K562 (cell line): ENCODE measurements around the gene GPD2. TPM values are rescaled to one million over a fixed set of nuclear protein-coding genes. Genes with fewer than 3 reads are reported as not detected.

Experiments
- COPS2 ChIP-seq: fragments of 450-650 bp; conservative IDR thresholded peaks from 2 replicates; pipeline ENCODE4 v1.6.1; 2016; ENCODE audit warnings: mild to moderate bottlenecking, moderate library complexity
- DEAF1 ChIP-seq: fragments of 450-650 bp; formaldehyde crosslinking; IDR thresholded peaks from 2 replicates; pipeline ENCODE4 v1.4.0; 2020; ENCODE audit warnings: mild to moderate bottlenecking, moderate library complexity
- DPF2 ChIP-seq: fragments of 450-650 bp; IDR thresholded peaks from 2 replicates; pipeline ENCODE4 v1.6.1; 2016
- ERF ChIP-seq: fragments of 450-650 bp; formaldehyde crosslinking; IDR thresholded peaks from 2 replicates; pipeline ENCODE4 v1.4.0; 2020; ENCODE audit warnings: mild to moderate bottlenecking, mixed read lengths
- FOSL1 ChIP-seq: fragments of 200-800 bp; sonication (Bioruptor generic); conservative IDR thresholded peaks from 2 replicates; pipeline ENCODE4 v1.6.1; 2016; ENCODE audit warnings: missing genetic modification characterization, missing compliant biosample characterization
- FOXJ2 ChIP-seq: fragments of 200-800 bp; sonication (Bioruptor generic); IDR thresholded peaks from 2 replicates; pipeline ENCODE4 v1.6.1; 2016; ENCODE audit warnings: missing genetic modification characterization, missing compliant biosample characterization
- HNRNPH1 ChIP-seq: fragments of 200-400 bp; formaldehyde crosslinking; optimal IDR thresholded peaks from 2 replicates; pipeline ENCODE3; 2017; ENCODE audit warnings: low read depth, mild to moderate bottlenecking, low read length, moderate library complexity
- JUNB ChIP-seq: fragments of 450-650 bp; formaldehyde crosslinking; conservative IDR thresholded peaks from 2 replicates; pipeline ENCODE4 v1.4.0; 2020; ENCODE audit warnings: mild to moderate bottlenecking
- JUND ChIP-seq, 2 experiments: IDR thresholded peaks; 2 replicates in 1 of 2; 3 replicates in 1 of 2; pipeline ENCODE4 v1.6.1; 2011; ENCODE audit warnings: borderline replicate concordance in 2 of 2, low read depth in 2 of 2, low read length in 2 of 2, improper control_type of control experiment in 1 of 2, missing biosample characterization in 1 of 2, missing genetic modification characterization in 1 of 2, missing genetic modification reagents in 1 of 2
- L3MBTL2 ChIP-seq: fragments of 450-650 bp; IDR thresholded peaks from 2 replicates; pipeline ENCODE4 v1.6.1; 2016; ENCODE audit warnings: mild to moderate bottlenecking, moderate library complexity
- MIER1 ChIP-seq: fragments of 450-650 bp; IDR thresholded peaks from 2 replicates; pipeline ENCODE4 v1.6.1; 2016; ENCODE audit warnings: antibody characterized with exemption, mild to moderate bottlenecking, low read depth
- MITF ChIP-seq: IDR thresholded peaks from 2 replicates; pipeline ENCODE4 v1.6.1; 2014; ENCODE audit warnings: antibody characterized with exemption
- MNT ChIP-seq, 2 experiments: fragments of 450-650 bp; conservative IDR thresholded peaks; 2 replicates each; pipeline ENCODE4 v1.6.1; 2017; ENCODE audit warnings: mild to moderate bottlenecking in 2 of 2, moderate library complexity in 2 of 2
- MTA3 ChIP-seq: fragments of 450-650 bp; formaldehyde crosslinking; IDR thresholded peaks from 2 replicates; pipeline ENCODE4 v1.6.1; 2017; ENCODE audit warnings: mild to moderate bottlenecking, borderline replicate concordance
- NBN ChIP-seq: fragments of 450-650 bp; IDR thresholded peaks from 2 replicates; pipeline ENCODE4 v1.6.1; 2016; ENCODE audit warnings: low read depth, mild to moderate bottlenecking
- NCOA1 ChIP-seq: fragments of 450-650 bp; IDR thresholded peaks from 2 replicates; pipeline ENCODE4 v1.6.1; 2016; ENCODE audit warnings: low read depth
- NFIC ChIP-seq: fragments of 450-650 bp; IDR thresholded peaks from 2 replicates; pipeline ENCODE4 v1.6.1; 2017; ENCODE audit warnings: mild to moderate bottlenecking, inconsistent platforms
- POLR2G ChIP-seq: fragments of 200-400 bp; formaldehyde crosslinking; IDR thresholded peaks from 2 replicates; pipeline ENCODE4 v1.6.1; 2017; ENCODE audit warnings: low read depth, mild to moderate bottlenecking, antibody characterized with exemption, low read length, moderate library complexity
- PYGO2 ChIP-seq: fragments of 450-650 bp; IDR thresholded peaks from 2 replicates; pipeline ENCODE4 v1.6.1; 2016; ENCODE audit warnings: mild to moderate bottlenecking, missing genetic modification characterization, moderate library complexity, missing compliant biosample characterization
- RBFOX2 ChIP-seq: fragments of 200-400 bp; formaldehyde crosslinking; IDR thresholded peaks from 2 replicates; pipeline ENCODE4 v1.6.1; 2017; ENCODE audit warnings: low read depth, mild to moderate bottlenecking, low read length, moderate library complexity
- RBM22 ChIP-seq: fragments of 200-400 bp; formaldehyde crosslinking; IDR thresholded peaks from 2 replicates; pipeline ENCODE4 v1.6.1; 2018; ENCODE audit warnings: low read length, low read depth; ENCODE audit not compliant: poor library complexity, severe bottlenecking
- RNF2 ChIP-seq: sonication (generic); IDR thresholded peaks from 2 replicates; pipeline ENCODE4 v1.6.1; 2016
- SMARCB1 ChIP-seq: IDR thresholded peaks from 2 replicates; pipeline ENCODE4 v1.6.1; 2011; ENCODE audit warnings: improper control_type of control experiment, low read depth; ENCODE audit not compliant: insufficient read length
- ZFP1 ChIP-seq: fragments of 450-650 bp; formaldehyde crosslinking; IDR thresholded peaks from 2 replicates; pipeline ENCODE4 v1.4.0; 2020; ENCODE audit warnings: mild to moderate bottlenecking, mixed read lengths
- ZNF23 ChIP-seq: fragments of 250-450 bp; sonication (Bioruptor Pico); IDR thresholded peaks from 2 replicates; pipeline ENCODE4 v1.4.0; 2020; ENCODE audit warnings: mild to moderate bottlenecking
- ZNF695 ChIP-seq: fragments of 450-650 bp; formaldehyde crosslinking; IDR thresholded peaks from 2 replicates; pipeline ENCODE4 v1.4.0; 2020; ENCODE audit warnings: mild to moderate bottlenecking, moderate library complexity
- polyA plus RNA-seq, 8 experiments: library from polyadenylated mRNA; depleted of rRNA in 4 of 8; stranded (reverse) in 5 of 8; unstranded in 3 of 8; fragments of >200 nt; fragmentation: Nextera tagmentation in 2 of 8; fragmentation: Illumina TruSeq in 1 of 8; extraction: Ambion mirVana in 2 of 8; extraction: Trizol in 1 of 8; gene quantifications; 2 replicates each; pipeline versions ENCODE4 v1.2.1 to v1.2.3, GENCODE V29; 2011 to 2014; ENCODE audit warnings: inconsistent platforms in 1 of 8, missing spikeins in 1 of 8
- total RNA-seq, 7 experiments: library from RNA; depleted of rRNA in 6 of 7; stranded (reverse); fragments of >200 nt in 6 of 7; fragmentation: Illumina TruSeq in 2 of 7; extraction: Trizol in 2 of 7; gene quantifications; 2 replicates each; pipeline versions ENCODE4 v1.2.1 to v1.2.3, GENCODE V29; 2011 to 2021; ENCODE audit warnings: low replicate concordance in 1 of 7

Gene GPD2
- total and polyA plus RNA-seq, 9 of the 15 experiments (the other 6 are each of a cell fraction or from before 2014, with no cell fraction given): 5.2 to 39.2 (median 19.0) TPM

- TF ChIP-seq ZNF695 (CRISPR knock-in tag): 0 out of 2 replicates have a peak, but pooled peaks have one; percentile 11
- no peak for TF ChIP-seq HNRNPH1
- TF ChIP-seq NBN: no peak
- TF ChIP-seq MNT (conservative IDR thresholded peaks at IDR 0.05): peak; percentile 54 to 60
- no peak for TF ChIP-seq MIER1
- TF ChIP-seq COPS2: no peak
- TF ChIP-seq JUNB (CRISPR knock-in tag): no peak; the same call in 1 of the 2 replicates
- no peak for TF ChIP-seq NCOA1
- peak; percentile 36; the same call in 1 of the 2 replicates for TF ChIP-seq ERF (CRISPR knock-in tag)
- no peak for TF ChIP-seq SMARCB1
- no peak for TF ChIP-seq DEAF1
- no peak for TF ChIP-seq JUND (IDR thresholded peaks at IDR 0.05; ENCODE audit: borderline replicate concordance, low read depth, low read length)
- TF ChIP-seq JUND (tag; IDR thresholded peaks at IDR 0.05; ENCODE audit: borderline replicate concordance, low read depth, low read length): peak; percentile 46; the same call in 1 of the 3 replicates
- peak; percentile 94 for TF ChIP-seq L3MBTL2
- TF ChIP-seq RBM22: no peak
- TF ChIP-seq FOSL1 (tag): peak; percentile 38; the same call in 1 of the 2 replicates
- TF ChIP-seq ZNF23 (CRISPR knock-in tag): no peak
- TF ChIP-seq POLR2G: peak; percentile 74
- TF ChIP-seq ZFP1 (CRISPR knock-in tag): no peak
- TF ChIP-seq RNF2: no peak
- peak; percentile 36; the same call in 1 of the 2 replicates for TF ChIP-seq FOXJ2 (tag)
- TF ChIP-seq NFIC: no peak
- peak; percentile 73 for TF ChIP-seq RBFOX2
- peak; percentile 49; the same call in 1 of the 2 replicates for TF ChIP-seq MTA3
- TF ChIP-seq MITF: 0 out of 2 replicates have a peak, but pooled peaks have one; percentile 40
- peak; percentile 34; the same call in 1 of the 2 replicates for TF ChIP-seq DPF2
- no peak for TF ChIP-seq PYGO2 (tag)
These were observed 36.1 kb upstream of the GPD2 start (continued) for GRCh38 chr2:156399950-156400705.
